ENCODE measurements around the gene ATAD5. TPM values are rescaled to one million over a fixed set of nuclear protein-coding genes. Genes with fewer than 3 reads are reported as not detected.
A peak's percentile ranks its signal among the peaks of the same experiment; 100 is the strongest.
"Not testable (repeated sequence)": the region's sequence is repeated elsewhere in the genome, so short reads cannot be mapped to it uniquely, and the experiment has no call there.

The ATAD5 gene
- total RNA-seq, 2 donors from 2014 or later = 2.0 to 3.7 TPM

GRCh38 chr17:30821871-30822723, 9.7 kb upstream of the ATAD5 start:
- peak; percentile 15 for ATAC-seq
- DNase-seq = no peak
- intact Hi-C loops (cut with DNase I, micrococcal nuclease) = no loop called here

- intact Hi-C loops (cut with DNase I, micrococcal nuclease); ATAC-seq: not testable (repeated sequence)
- DNase-seq = peak in 1 of 2 donors; percentile 34
Measured at GRCh38 chr17:30822919-30823318, 8.8 kb upstream of the ATAD5 start.

DNA sequence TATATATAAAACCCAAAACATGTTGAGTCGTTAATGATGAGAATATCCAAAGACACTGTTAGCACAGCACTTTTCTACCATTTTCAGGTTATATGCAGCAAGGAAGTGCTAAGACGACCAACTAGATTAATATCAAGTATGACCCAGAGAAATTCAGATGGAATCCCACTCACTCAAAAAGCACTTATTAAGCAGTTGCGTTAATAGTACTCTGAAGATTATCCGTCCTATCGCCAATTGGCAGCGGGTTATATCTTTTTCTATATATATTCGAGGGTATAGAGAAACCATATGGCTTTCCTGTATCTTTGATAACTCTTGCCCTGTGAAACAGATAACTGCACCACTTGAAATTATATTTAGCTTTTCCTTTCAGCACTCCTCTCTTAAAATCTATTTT, 8.3 kb upstream of the ATAD5 start:
- DNase-seq (no peak), ATAC-seq (no peak)
- intact Hi-C loops (cut with DNase I, micrococcal nuclease) = no loop called here

- DNase-seq (peak; percentile 47 to 51), ATAC-seq (no peak)
- intact Hi-C loops (cut with DNase I, micrococcal nuclease) = no loop called here
Measured at GRCh38 chr17:30824002-30824355, 7.8 kb upstream of the ATAD5 start.

- DNase-seq (peak; percentile 90 to 92), ATAC-seq (peak; percentile 87)
- intact Hi-C loops (cut with DNase I, micrococcal nuclease) = no loop called here
Measured at GRCh38 chr17:30824356-30825145, 7.2 kb upstream of the ATAD5 start, which contains the start of gene CRLF3. CRLF3 (minus strand) TSS chr17:30824692; CDS start chr17:30824651, 41 bp downstream.

GRCh38 chr17:30827082-30827481, 4.7 kb upstream of the ATAD5 start:
- intact Hi-C loops (cut with DNase I, micrococcal nuclease) = no loop called here
- no peak for DNase-seq
- no peak for ATAC-seq

DNA sequence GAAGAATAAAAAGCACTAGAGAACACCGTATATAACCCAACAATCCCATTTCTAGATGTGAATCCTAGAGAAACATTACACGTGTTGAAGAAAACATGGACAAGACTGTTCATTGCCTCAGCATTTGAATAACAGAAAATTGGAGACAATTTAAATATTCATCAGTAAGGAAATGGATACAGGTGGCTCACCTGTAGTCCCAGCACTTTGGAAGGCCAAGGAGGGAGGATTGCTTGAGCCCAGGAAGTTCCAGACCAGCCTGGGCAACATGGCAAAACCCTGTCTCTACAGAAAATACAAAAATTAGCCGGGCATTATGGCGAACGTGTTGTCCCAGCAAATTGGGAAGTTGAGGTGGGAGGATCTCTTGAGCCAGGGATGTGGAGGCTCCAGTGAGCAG, 2.7 kb upstream of the ATAD5 start:
- intact Hi-C loops (cut with DNase I, micrococcal nuclease) = no loop called here
- ATAC-seq = no peak
- DNase-seq = no peak

DNA sequence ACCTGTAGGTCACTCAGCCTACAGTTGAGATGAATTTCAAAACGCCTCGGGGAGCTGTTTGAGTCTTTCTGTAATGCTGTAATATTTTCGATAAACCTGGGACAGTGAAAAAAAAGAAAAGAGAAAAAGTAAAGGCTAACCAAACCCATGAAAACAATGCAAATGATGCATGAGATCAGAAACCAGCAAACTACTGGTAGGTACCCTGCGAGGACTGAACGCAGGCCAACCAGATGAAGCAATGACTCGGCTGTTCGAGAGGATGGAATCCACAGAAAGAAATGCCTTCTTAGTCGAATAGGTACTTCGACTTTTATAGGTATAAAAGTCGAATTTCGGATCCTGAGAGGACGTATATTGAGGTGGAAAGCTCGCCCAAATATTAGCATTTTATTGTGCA, 509 bp upstream of the ATAD5 start:
- DNase-seq (no peak), ATAC-seq (no peak)
- intact Hi-C loops (cut with DNase I, micrococcal nuclease) = no loop called here

DNA sequence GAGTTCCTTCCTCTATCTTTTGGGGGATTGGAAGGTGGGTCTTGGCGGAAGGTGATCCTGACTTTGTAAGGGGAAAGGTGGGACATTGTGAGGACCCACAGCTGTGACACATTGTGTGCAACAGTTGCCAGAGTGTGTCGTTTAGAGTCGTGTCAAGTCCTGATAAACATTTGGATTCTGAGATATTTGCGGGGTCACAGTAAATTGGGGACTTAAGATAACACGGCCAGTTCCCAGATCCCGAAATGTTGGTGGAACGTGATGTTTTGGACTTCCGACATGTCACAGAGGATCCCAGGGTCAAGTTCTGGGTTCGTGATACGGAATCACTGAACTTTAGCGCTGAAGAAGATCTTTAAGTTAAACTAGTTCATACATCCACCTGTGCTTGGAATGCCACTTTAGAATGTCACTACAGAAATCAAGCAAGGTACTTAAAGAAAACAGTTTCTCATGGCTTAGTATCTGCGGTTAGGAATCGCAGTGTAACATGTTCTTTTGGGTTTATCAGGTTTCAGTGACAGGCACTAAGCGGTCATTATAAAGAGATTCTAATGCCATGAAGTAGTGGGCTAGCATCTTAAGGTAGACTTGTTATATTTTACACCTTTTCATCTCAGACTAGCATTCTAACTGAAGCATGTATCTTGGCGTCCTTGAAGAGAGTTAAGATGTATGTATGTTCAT, 815 bp downstream of the ATAD5 start:
- ATAC-seq = peak; percentile 2
- intact Hi-C loops (cut with DNase I, micrococcal nuclease) = no loop called here
- DNase-seq = no peak

- no peak for ATAC-seq
Measured at GRCh38 chr17:30838202-30838807, 6.5 kb downstream of the ATAD5 start.

GRCh38 chr17:30840771-30841170, 9.0 kb downstream of the ATAD5 start:
- intact Hi-C loops (cut with DNase I, micrococcal nuclease) = no loop called here
- ATAC-seq (no peak), DNase-seq (no peak)

More at GRCh38 chr17:30838202-30838807, 6.5 kb downstream of the ATAD5 start:
- intact Hi-C loops (cut with DNase I, micrococcal nuclease) = no loop called here
- no peak for DNase-seq

GRCh38 chr17:30848021-30848420, 16.3 kb downstream of the ATAD5 start:
- no peak for DNase-seq
- ATAC-seq = no peak
- intact Hi-C loops (cut with DNase I, micrococcal nuclease) = no loop called here

DNA sequence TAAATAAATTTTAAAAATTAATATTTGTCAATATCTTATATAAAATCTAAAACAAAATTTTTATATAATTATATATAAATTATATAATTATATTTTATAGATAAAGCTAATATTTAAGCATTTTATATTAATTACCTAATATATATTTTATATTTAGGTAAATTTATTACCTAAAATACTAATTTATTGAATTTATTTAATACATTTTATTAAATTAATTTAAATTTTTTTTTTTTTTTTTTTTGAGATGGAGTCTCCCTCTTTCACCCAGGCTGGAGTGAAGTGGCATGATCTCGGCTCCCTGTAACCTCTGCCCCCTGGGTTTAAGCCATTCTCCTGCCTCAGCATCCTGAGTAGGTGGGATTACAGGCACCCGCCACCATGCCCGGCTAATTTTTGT, 22.4 kb downstream of the ATAD5 start:
- DNase-seq (no peak), ATAC-seq (no peak)
- intact Hi-C loops (cut with DNase I, micrococcal nuclease) = no loop called here

DNA sequence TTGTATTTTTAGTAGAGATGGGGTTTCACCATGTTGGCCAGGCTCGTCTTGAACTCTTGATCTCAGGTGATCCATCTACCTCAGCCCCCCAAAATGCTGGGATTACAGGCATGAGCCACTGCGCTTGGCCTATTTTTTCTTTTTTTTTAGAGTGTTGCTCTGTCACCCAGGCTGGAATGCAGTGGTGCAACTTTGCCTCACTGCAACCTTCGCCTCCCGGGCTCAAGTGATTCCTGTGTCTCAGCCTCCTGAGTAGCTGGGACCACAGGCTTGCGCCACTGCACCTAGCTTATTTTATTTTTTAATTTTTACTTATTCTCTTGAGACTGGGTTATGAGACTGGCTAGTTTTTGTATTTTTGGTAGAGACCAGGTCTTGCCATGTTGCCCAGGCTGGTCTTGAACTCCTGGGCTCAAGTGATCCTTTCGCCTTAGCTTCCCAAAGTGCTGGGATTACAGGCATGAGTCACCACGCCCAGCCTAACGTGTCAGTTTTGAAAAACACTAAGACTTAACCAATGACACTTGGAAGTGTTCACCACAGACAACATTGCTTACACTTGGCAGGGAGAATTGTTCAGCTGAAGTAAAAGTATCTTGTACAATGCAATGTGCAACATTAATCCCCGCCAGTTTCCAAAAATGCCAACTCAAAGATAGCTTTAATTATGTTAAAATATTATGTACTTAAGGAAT, 26.9 kb downstream of the ATAD5 start:
- no peak for ATAC-seq
- intact Hi-C loops (cut with DNase I, micrococcal nuclease) = no loop called here
- no peak for DNase-seq

GRCh38 chr17:30864636-30865035, 32.9 kb downstream of the ATAD5 start:
- intact Hi-C loops (cut with DNase I, micrococcal nuclease) = no loop called here
- no peak for ATAC-seq

GRCh38 chr17:30869005-30869404, 37.2 kb downstream of the ATAD5 start:
- intact Hi-C loops (cut with DNase I, micrococcal nuclease) = no loop called here
- DNase-seq = no peak
- ATAC-seq = no peak

More at GRCh38 chr17:30864636-30865035, 32.9 kb downstream of the ATAD5 start:
- no peak for DNase-seq

DNA sequence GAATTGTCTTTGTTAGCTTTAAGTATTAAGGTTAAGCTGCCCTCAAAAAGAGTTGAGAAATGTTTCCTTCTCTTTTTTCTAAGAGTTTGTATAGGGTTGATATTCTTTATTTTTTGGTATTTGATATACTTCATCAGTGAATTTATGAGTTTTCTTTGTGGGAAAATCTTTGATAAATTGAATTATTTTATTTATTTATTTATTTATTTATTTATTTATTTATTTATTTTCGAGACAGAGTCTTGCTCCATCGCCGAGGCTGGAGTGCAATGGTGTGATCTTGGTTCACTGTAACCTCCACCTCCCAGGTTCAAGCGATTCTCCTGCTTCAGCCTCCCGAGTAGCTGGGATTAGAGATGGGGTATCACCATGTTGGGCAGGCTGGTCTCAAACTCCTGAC, 54.4 kb downstream of the ATAD5 start:
- DNase-seq (no peak), ATAC-seq (no peak)
- intact Hi-C loops (cut with DNase I, micrococcal nuclease) = no loop called here

DNA sequence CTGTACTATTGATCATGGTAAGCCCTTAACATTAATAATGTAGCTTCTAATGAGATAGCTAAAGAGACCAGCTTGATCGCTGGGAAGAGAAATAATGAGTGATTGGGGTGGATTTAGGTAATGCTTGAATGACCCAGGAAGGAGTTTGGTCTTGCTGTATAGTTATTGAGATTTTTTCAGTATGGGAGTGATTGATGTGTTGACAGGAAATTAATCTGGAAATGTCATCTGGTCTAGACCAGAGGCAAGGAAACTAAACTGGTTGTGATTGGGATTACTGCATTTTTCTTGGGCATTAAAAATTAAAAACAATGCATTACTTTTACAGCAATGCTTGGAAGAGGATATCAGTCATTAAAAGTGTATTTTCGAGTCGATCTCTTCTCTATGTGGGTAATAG, 62.5 kb downstream of the ATAD5 start:
- no peak for DNase-seq

GRCh38 chr17:30897311-30897710, 65.5 kb downstream of the ATAD5 start:
- ATAC-seq (no peak), DNase-seq (no peak)
- intact Hi-C loops (cut with DNase I, micrococcal nuclease) = no loop called here

More for the DNA sequence above, 62.5 kb downstream of the ATAD5 start:
- intact Hi-C loops (cut with DNase I, micrococcal nuclease) = no loop called here
- no peak for ATAC-seq

All from left colon (tissue), 2 donors.